Smooth muscle cell (in vitro differentiated cells): ENCODE data around the gene CDK12. TPM values are rescaled to one million over a fixed set of nuclear protein-coding genes. Genes with fewer than 3 reads are reported as not detected.

Source experiments
- DNase-seq: peaks from one replicate; lab custom pipeline; 2025; ENCODE audit not compliant: unreplicated experiment; lab: John Stamatoyannopoulos, UW
- H2AFZ ChIP-seq: fragments of 200-600 bp; sonication (generic); 2 replicates; pipeline ENCODE4 v1.6.0; 2016; ENCODE audit warnings: antibody characterized with exemption, low read depth, mild to moderate bottlenecking
- H3F3A ChIP-seq: fragments of 200-600 bp; sonication (generic); 2 replicates; pipeline ENCODE4 v1.6.0; 2017; ENCODE audit warnings: antibody characterized with exemption, low read depth
- H3K27ac ChIP-seq: fragments of 200-600 bp; sonication (generic); 2 replicates; pipeline ENCODE4 v1.5.1; 2016; ENCODE audit warnings: low read depth, mild to moderate bottlenecking
- H3K27me3 ChIP-seq: fragments of 200-600 bp; sonication (generic); 2 replicates; pipeline ENCODE4 v1.6.1; 2016; ENCODE audit warnings: low read depth, mild to moderate bottlenecking
- H3K36me3 ChIP-seq: fragments of 200-600 bp; sonication (generic); 2 replicates; pipeline ENCODE4 v1.5.1; 2016; ENCODE audit warnings: low read depth
- H3K4me1 ChIP-seq: fragments of 200-600 bp; sonication (generic); 2 replicates; pipeline ENCODE4 v1.5.1; 2016; ENCODE audit warnings: low read depth
- H3K4me2 ChIP-seq: fragments of 200-600 bp; sonication (generic); 2 replicates; pipeline ENCODE4 v1.6.0; 2016; ENCODE audit warnings: mild to moderate bottlenecking
- H3K4me3 ChIP-seq: fragments of 200-600 bp; sonication (generic); 2 replicates; pipeline ENCODE4 v1.5.1; 2016; ENCODE audit warnings: mild to moderate bottlenecking
- H3K79me2 ChIP-seq: fragments of 200-600 bp; sonication (generic); 2 replicates; pipeline ENCODE4 v1.6.0; 2016; ENCODE audit warnings: low read depth, mild to moderate bottlenecking
- H3K9ac ChIP-seq: fragments of 200-600 bp; sonication (generic); 2 replicates; pipeline ENCODE4 v1.6.0; 2016; ENCODE audit warnings: low read depth
- H3K9me3 ChIP-seq: fragments of 200-600 bp; sonication (generic); replicated peaks from 2 replicates; pipeline ENCODE4 v1.5.1; 2016; ENCODE audit warnings: low read depth
- H4K20me1 ChIP-seq: fragments of 200-600 bp; sonication (generic); 2 replicates; pipeline ENCODE4 v1.6.0; 2016; ENCODE audit warnings: low read depth
- CTCF ChIP-seq: fragments of 200-600 bp; sonication (generic); IDR thresholded peaks from 2 replicates; pipeline ENCODE4 v1.5.1; 2017; ENCODE audit warnings: borderline replicate concordance, mild to moderate bottlenecking, antibody characterized with exemption; ENCODE audit not compliant: insufficient read depth, poor library complexity, severe bottlenecking
- WGBS: methylation state at CpG from one replicate; pipeline ENCODE4 v1.1.7; 2016; ENCODE audit warnings: low lambda C conversion rate; 5-methylcytosine and 5-hydroxymethylcytosine counted together
- polyA plus RNA-seq: library from polyadenylated mRNA; unstranded; fragments of >200 nt; fragmentation: Nextera tagmentation; extraction: Ambion mirVana; gene quantifications from 2 replicates; pipeline ENCODE4 v1.2.1, GENCODE V29; 2016
- total RNA-seq: library from RNA; depleted of rRNA; stranded (reverse); fragments of >200 nt; gene quantifications from 2 replicates; pipeline ENCODE4 v1.2.3, GENCODE V29; 2014

CDK12 gene
- total and polyA plus RNA-seq, 2 experiments from 2014 or later = 5.8 to 37.7 TPM

GRCh38 chr17:39443326-39443725, 18.0 kb upstream of the CDK12 start:
- no peak overlapping the region for H2AFZ ChIP-seq
- H3K79me2 ChIP-seq = peaks cover 30% of the 10 kb centered on the region

GRCh38 chr17:39447561-39447960, 13.7 kb upstream of the CDK12 start:
- no peak for DNase-seq
- Histone ChIP-seq H3K4me1 (peaks cover 5% of the 10 kb centered on the region), H4K20me1 (no peaks in the 10 kb centered on the region), H3K27me3 (no peaks in the 10 kb centered on the region), H3K79me2 (peaks cover 54% of the 10 kb centered on the region), H3K27ac (no peak overlapping the region), H3F3A (peaks cover 4% of the 10 kb centered on the region), H3K9me3 (no peaks in the 10 kb centered on the region), H3K4me3 (no peak overlapping the region), H3K36me3 (peaks cover 10% of the 10 kb centered on the region), H3K9ac (no peak overlapping the region), H3K4me2 (no peak overlapping the region), H2AFZ (no peak overlapping the region)
- TF ChIP-seq CTCF = no peak
- over 99% methylated on average over 5 of the region's 5 CpGs for WGBS

More at GRCh38 chr17:39443326-39443725, 18.0 kb upstream of the CDK12 start:
- Histone ChIP-seq H3K4me2 (no peak overlapping the region), H4K20me1 (no peaks in the 10 kb centered on the region), H3K9ac (no peak overlapping the region), H3K27me3 (no peaks in the 10 kb centered on the region), H3K36me3 (peaks cover 39% of the 10 kb centered on the region), H3K9me3 (no peaks in the 10 kb centered on the region), H3K27ac (no peak overlapping the region), H3K4me3 (no peak overlapping the region), H3K4me1 (no peaks in the 10 kb centered on the region), H3F3A (no peaks in the 10 kb centered on the region)
- no peak for TF ChIP-seq CTCF
- no peak for DNase-seq

GRCh38 chr17:39450051-39450450, 11.2 kb upstream of the CDK12 start:
- no peak for DNase-seq
- Histone ChIP-seq H3K4me3 (peak overlapping the region; percentile 98), H3K9ac (peak overlapping the region; percentile 100), H3K27ac (peak overlapping the region; percentile 98), H3K36me3 (no peaks in the 10 kb centered on the region), H3K4me1 (peaks cover 5% of the 10 kb centered on the region), H3K27me3 (no peaks in the 10 kb centered on the region), H2AFZ (no peak overlapping the region), H3K4me2 (peak overlapping the region; percentile 87), H3K79me2 (peaks cover 53% of the 10 kb centered on the region), H4K20me1 (no peaks in the 10 kb centered on the region), H3F3A (peaks cover 5% of the 10 kb centered on the region), H3K9me3 (no peaks in the 10 kb centered on the region)
- no peak for TF ChIP-seq CTCF
- WGBS = 83% methylated on average over 13 of the region's 13 CpGs

GRCh38 chr17:39450847-39451581, 10.3 kb upstream of the CDK12 start, which contains the start of gene MED1:
MED1 (minus strand) TSS chr17:39451263; CDS start chr17:39451062, 201 bp downstream.
- no peak for TF ChIP-seq CTCF
- WGBS = 1% methylated on average over 37 of the region's 37 CpGs
- Histone ChIP-seq H3K79me2 (peaks cover 46% of the 10 kb centered on the region), H3K9me3 (no peaks in the 10 kb centered on the region), H2AFZ (peak within 1 kb of the TSS; percentile 99), H3F3A (peaks cover 5% of the 10 kb centered on the region), H3K36me3 (no peaks in the 10 kb centered on the region), H3K4me2 (peak within 1 kb of the TSS; percentile 87), H3K9ac (peak within 1 kb of the TSS; percentile 100), H3K4me3 (peak within 1 kb of the TSS; percentile 98), H3K27me3 (no peaks in the 10 kb centered on the region), H4K20me1 (no peaks in the 10 kb centered on the region), H3K27ac (peak within 1 kb of the TSS; percentile 98), H3K4me1 (peaks cover 5% of the 10 kb centered on the region)
- DNase-seq = peak; percentile 55
